ENCODE data around the gene E2F1. TPM values are rescaled to one million over a fixed set of nuclear protein-coding genes. Genes with fewer than 3 reads are reported as not detected.
A peak's percentile ranks its signal among the peaks of the same experiment; 100 is the strongest.

E2F1 gene
- total RNA-seq, 1 experiment from 2014 or later, result 44.1 TPM

DNA sequence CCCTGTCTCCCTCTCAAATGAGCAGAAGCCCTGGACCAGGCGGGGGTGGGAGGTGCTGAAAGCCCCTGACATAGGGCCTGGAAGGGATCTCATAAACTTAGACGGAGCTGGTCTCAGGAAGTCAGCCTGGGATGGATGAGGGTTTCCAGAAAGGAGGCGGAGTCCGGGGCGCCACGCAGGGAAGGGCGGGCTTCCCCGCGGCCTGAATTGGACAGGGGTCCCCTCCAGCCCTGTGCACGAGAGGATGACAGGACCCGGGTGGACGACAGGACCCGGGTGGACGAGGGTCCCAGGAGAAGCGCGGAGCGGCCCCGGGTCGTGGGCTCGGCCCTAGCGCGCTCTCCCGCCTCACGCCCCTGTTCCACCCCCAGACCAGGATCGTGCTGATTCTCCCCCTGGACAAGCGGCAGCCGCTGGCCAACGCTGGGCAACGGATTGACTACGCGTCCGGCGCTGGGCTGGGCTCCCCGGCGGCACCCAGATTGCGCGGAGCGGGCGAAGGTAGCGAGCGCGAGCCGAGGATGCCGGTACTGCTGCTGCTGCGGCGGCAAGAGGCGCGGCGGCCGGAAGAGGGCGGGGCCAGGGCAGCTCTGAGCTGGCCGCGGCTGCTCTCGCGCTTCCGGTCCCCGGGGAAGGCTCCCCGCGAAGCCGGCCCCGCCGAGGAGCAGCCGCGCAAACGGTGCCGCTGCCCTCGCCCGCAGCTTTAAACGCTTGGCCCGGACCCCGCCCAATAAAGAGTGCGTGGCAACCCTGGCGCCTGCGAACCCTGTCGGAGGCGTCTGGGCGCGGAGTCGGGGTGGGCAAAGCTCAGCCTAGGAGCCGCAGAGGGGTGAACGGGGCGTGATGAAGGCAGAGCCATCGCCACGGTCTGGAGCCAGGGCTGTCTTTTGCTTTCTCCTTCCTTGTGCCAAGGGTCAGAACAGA is 22.8 kb downstream of the E2F1 start:
- peak; percentile 61 for DNase-seq (ENCODE audit: low spot score)
- in situ Hi-C loops (cut with HindIII; ENCODE audit: low sequenced_read_pairs), result no loop called here

DNA sequence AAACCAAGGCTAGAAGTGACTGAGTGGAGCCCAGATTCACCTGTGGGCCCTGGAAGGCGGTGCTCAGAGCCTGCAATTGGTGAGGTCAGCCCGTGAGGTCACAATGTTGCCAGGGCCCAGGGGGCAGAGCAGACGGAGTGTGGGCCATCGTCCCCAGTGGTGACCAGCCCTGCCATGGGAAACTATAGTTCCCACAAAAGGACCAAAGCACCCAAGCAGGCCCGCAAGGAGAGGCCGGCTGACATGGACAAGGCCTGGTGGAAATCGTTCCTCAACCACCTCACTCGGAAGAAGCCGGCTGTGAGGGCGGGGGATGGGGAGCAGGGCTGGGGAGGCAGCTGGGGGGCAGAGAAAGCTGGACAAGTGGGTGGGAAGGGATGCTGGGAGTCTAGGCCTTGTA is 24.0 kb downstream of the E2F1 start, which contains the start of gene C20orf144:
Gene C20orf144, plus strand, starts transcription at position 156 of the 400 bp plus-strand sequence. Its CDS starts 19 bp downstream, at position 175.
- DNase-seq (ENCODE audit: low spot score), result no peak
- in situ Hi-C loops (cut with HindIII; ENCODE audit: low sequenced_read_pairs), result no loop called here

DNA sequence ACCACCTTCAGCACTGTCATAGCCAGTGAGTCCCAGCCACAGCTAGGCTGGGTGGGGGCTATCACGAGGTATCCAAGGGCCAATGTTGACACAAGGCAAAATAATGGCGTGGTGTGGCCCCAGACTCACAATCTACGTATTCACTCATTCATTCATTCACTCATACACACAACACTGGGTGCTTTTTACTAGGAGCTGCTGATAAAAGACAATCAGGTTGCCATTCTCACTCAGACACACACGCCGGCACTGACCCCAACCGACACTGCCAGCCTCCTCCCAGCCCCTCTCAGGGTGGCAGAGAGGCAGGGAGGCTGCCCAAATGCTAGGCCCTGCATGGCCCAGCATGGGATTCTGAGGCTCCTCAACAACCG is 25.5 kb downstream of the E2F1 start:
- in situ Hi-C loops (cut with HindIII; ENCODE audit: low sequenced_read_pairs), result no loop called here
- DNase-seq (ENCODE audit: low spot score), result no peak

DNA sequence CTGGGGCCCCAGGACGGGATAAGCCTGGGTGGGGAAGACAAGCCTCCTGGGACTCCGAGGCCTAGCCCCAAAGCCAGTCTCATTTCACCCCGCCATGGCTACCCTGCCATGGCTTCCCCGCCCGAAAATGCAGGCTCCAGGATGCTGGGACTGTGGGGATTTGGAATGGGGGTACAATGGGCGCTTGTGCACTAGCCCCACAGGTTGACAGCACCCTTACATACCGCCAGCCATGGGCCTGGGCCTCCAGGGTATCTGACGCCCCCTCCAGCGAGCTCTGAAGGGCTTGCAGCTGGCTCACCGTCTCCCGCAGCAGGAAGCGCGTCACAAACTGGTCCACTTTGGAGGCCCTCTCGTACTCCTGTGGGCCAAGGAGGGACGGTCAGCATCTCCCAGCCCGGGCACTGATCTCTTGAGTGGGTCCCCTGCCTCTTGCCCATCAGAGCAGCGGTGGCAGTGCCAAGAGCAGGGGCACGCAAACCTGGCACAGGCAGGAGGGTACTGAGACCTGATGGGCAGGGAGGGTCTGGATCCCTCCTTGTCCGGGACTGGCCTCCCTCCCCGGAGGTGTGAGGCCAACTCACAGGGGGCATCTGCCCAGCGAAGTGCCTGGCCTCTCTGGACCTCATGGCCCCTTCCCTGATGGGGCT is 26.0 kb downstream of the E2F1 start:
- DNase-seq (ENCODE audit: low spot score), result no peak
- in situ Hi-C loops (cut with HindIII; ENCODE audit: low sequenced_read_pairs), result no loop called here

DNA sequence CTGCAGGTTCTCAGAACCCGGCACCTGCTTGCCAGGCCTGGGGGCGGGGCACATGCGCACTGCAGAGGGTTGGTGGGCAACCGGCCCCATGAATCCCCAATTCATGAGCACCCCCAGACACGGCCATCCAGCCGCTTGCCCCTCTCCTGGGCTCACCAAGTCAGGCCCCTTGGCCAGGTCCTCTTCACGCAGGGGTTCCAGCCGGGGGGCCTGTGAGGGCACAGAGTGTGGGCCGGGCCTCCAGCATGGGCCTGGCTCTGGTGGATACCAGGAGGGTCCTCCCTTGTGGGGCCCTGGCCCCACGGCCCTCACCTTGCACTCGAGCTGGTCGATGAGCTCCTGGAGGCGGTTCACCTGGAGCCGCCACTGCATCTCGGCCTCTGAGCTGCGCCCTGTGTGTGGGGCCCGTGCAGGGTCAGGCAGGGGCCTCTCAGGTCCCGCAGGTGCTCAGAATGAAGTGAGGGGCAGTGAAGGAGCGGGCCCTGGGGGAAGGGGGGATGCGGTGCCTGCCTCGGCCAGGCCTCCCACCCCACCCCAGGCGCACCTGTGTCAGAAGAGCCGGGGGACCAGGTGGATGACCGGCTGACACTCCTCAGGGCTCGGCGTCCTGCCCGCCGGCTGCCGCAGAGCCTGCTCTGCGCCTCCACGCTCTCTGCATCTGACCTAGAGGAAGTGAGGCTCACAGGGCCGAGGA is 26.7 kb downstream of the E2F1 start:
- no peak for DNase-seq (ENCODE audit: low spot score)
- in situ Hi-C loops (cut with HindIII; ENCODE audit: low sequenced_read_pairs), result no loop called here

DNA sequence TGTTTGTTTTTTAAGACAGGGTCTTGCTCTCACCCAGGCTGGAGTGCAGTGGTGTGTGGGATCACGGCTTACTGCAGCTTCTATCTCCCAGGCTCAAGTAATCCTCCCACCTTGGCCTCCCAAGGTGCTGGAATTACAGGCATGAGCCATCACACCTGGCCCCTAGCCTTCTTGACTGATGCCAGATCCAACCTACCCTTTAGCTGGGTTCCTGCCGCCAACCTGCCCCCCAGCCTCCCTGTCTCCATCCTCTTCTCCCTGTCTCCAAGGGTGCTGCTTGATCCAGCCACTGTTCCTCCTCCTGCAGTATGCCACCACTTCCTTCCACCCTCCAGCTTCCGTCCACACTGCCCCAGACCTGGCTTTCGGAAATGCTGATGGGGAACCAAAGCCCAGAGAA is 27.3 kb downstream of the E2F1 start:
- DNase-seq (ENCODE audit: low spot score), result no peak
- in situ Hi-C loops (cut with HindIII; ENCODE audit: low sequenced_read_pairs), result no loop called here

DNA sequence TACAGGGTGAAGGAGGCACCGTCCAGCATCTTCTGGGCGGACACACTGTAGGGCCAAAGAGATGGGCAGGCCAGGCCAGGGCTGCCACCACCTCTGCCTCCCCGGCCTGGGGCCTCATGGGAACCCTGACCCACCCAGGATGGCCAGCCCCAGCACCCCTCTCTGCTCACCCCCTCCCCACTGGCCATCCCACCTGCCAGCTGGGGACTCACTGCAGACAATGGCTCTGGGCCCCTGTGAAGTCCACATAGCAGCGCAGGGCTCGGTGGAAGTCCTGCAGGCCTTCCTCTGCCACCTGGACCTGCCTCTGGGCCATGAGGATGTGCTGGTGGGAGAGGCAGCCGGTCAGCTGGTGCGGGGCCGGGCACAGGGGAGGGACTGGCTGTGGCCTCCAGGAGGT is 27.7 kb downstream of the E2F1 start:
- DNase-seq (ENCODE audit: low spot score), result no peak
- in situ Hi-C loops (cut with HindIII; ENCODE audit: low sequenced_read_pairs), result no loop called here

DNA sequence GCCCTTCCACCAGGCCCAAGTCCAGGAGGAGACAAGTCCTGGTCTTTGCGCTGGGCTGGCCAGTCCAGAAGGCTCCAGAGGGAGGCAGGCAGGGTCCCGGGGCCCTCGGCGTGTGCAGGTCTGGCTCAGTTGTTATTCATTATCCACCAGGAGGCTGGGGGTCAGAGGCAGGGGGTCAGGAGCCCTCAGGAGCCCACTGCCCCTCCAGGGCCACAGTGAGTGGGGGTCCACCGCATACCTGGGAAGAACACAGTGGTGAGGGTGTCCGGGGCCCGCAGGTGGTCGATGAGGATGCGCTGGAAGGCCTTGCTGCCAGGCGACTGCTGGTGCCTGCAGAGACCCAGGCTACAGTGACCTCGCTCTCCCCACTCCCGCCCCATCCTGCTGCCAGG is 28.5 kb downstream of the E2F1 start:
- in situ Hi-C loops (cut with HindIII; ENCODE audit: low sequenced_read_pairs), result no loop called here
- no peak for DNase-seq (ENCODE audit: low spot score)

DNA sequence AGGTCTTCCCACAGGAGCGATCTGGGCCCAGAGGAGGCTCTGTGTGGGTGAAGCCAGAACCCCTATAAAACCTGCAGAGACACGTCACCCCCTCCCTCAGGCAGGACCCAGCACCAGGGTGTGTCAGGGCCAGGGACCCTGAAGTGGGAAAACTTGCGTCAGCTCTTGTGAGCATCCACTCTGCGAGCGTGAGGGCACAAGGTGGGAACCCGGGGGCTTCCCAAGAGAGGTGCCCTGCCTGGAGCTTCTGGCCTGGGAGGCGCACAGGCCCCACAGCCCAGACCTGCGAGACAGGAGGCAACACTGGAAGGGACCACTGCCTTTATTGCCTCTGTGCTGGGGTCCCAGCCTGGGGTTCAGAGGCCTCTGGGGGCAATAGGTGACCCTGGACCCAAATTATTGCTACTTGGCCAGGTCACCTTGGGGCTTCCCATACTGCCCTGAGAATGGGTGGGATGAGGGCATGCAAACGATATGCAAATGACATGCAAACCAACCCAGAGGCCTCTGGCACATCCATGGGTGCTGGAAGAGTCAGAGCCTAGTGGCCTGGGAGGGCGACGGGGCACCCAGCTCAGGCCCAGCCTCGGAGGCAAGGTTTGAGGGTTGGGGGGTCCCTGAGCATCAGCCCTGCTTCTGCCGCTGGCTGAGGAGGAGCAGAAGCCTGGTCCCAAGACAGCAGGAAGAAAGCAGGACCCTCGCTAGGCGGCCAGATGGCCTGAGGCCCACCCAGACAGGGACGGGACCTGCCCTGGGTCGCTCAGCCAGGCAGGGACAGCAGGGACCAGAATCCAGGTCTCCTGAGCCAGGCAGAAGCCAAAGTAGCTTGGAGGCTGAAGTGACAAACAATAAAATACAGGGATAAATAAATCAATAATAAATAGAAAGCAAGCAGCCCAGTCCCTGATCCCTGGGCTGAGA is 29.1 kb downstream of the E2F1 start:
- DNase-seq (ENCODE audit: low spot score), result no peak
- in situ Hi-C loops (cut with HindIII; ENCODE audit: low sequenced_read_pairs), result no loop called here

- in situ Hi-C loops (cut with HindIII; ENCODE audit: low sequenced_read_pairs), result no loop called here
- DNase-seq (ENCODE audit: low spot score), result no peak
These were observed 30.0 kb downstream of the E2F1 start for GRCh38 chr20:33656010-33656782.

GRCh38 chr20:33655164-33655563 is 31.0 kb downstream of the E2F1 start:
- in situ Hi-C loops (cut with HindIII; ENCODE audit: low sequenced_read_pairs), result no loop called here
- no peak for DNase-seq (ENCODE audit: low spot score)

GRCh38 chr20:33654680-33655161 is 31.5 kb downstream of the E2F1 start:
- in situ Hi-C loops (cut with HindIII; ENCODE audit: low sequenced_read_pairs), result no loop called here
- DNase-seq (ENCODE audit: low spot score), result no peak

DNA sequence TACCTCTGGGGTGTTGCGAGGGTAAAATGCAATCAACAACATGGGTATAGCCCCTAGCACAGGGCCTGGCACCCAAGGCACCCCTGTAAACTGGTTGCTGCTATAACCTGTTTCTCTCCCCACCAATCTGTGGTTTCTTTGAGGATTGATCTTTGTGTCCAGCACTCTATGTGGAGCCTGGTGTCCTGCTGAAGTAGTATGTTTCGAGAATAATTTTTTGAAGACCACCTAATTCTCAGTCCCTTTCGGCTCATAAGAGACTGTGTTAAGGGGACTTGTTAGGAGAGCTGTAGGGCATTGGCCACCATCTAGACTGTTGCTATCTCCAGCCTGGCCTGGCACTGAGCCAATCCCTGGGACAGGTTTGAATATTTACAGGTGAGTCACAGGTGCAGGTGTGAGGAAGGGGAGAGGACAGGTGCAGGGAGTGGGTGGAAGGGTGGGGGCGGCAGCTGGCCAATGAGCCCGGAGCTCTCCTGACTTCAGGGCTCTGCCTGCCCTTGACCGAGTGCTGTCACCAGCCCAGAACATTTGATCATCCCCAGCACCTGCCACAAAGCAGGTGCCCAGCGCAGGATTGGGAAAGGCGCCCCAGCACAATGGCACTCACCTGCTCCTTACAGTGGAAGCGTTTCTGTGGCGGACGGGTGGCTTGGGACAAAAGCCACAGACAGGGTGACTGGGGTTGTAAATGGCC is 32.1 kb downstream of the E2F1 start:
- in situ Hi-C loops (cut with HindIII; ENCODE audit: low sequenced_read_pairs), result no loop called here
- DNase-seq (ENCODE audit: low spot score), result no peak

DNA sequence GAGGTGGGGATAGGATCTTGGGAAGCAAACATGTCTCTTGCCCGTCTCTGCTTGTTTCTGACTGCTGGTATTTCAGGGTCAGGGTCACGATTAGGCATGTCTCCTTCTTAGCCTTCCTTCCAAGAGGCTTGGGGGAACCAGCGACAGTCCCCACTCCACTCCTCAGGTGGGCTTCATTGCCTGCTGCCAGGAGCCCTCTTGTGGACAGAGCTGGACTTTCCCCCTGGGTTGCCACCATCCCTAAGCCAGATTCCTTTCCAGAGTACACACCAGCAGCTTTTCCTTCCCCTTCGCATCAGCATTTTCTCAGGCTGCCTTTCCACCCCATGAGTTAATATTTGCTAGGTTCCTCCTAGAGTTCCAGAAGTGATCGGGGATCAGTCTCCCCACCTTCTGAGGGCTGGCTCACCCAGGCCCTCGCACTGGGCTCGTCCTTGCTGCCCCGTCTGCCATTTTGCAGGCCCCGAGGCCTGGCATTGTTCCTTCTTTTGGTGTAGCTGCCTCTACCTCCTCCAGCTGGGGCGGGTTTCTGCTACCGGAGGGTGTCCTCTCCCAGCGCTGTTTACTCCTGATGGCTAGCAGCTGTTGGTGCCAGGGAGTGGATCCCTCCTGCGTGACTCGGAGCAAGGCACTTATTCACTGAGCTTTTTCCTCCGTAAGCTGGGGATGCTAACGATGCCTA is 32.8 kb downstream of the E2F1 start:
- in situ Hi-C loops (cut with HindIII; ENCODE audit: low sequenced_read_pairs), result no loop called here
- peak; percentile 65 for DNase-seq (ENCODE audit: low spot score)

GRCh38 chr20:33651562-33652048 is 34.6 kb downstream of the E2F1 start:
- in situ Hi-C loops (cut with HindIII; ENCODE audit: low sequenced_read_pairs), result no loop called here
- DNase-seq (ENCODE audit: low spot score), result no peak

- DNase-seq (ENCODE audit: low spot score), result no peak
- in situ Hi-C loops (cut with HindIII; ENCODE audit: low sequenced_read_pairs), result no loop called here
These were observed 35.2 kb downstream of the E2F1 start for GRCh38 chr20:33650753-33651561.
